SK-N-SH treated with all-trans-retinoic acid at 6 μM for 48 hours (cell line): Measurements from ENCODE around the gene NFIL3.

Experiments
- ISL1 ChIP-seq: fragments of 250-450 bp; sonication (Bioruptor Pico); IDR thresholded peaks from 2 replicates; pipeline ENCODE4 v2.1.2; 2022; ENCODE audit warnings: mild to moderate bottlenecking, moderate library complexity
- PATZ1 ChIP-seq: fragments of 250-450 bp; sonication (Bioruptor Pico); IDR thresholded peaks from 2 replicates; pipeline ENCODE4 v1.8.0; 2020; ENCODE audit warnings: mild to moderate bottlenecking, moderate library complexity, borderline replicate concordance
- TCF4 ChIP-seq: fragments of 250-450 bp; sonication (Bioruptor Pico); IDR thresholded peaks from 2 replicates; pipeline ENCODE4 v1.8.0; 2021; ENCODE audit warnings: mild to moderate bottlenecking, moderate library complexity, borderline replicate concordance
- ZC3H10 ChIP-seq: fragments of 250-450 bp; sonication (Bioruptor Pico); IDR thresholded peaks from 2 replicates; pipeline ENCODE4 v1.5.1; 2021; ENCODE audit warnings: mild to moderate bottlenecking, moderate library complexity

- peak; percentile 83 for TF ChIP-seq ISL1 (CRISPR knock-in tag)
- TF ChIP-seq PATZ1: no peak
- peak; percentile 64; the same call in 1 of the 2 replicates for TF ChIP-seq TCF4 (CRISPR knock-in tag)
- no peak for TF ChIP-seq ZC3H10 (CRISPR knock-in tag)
Measured at GRCh38 chr9:91378695-91379127, 44.9 kb downstream of the NFIL3 start.
